Activated CD8-positive, alpha-beta memory T cell treated with anti-CD3 and anti-CD28 coated beads for 1 hour (primary cell): ENCODE results near the gene RCAN1.
"Not testable (repeated sequence)": the region's sequence is repeated elsewhere in the genome, so short reads cannot be mapped to it uniquely, and the experiment has no call there.

ENCODE experiments used
- DNase-seq, 2 donors: peaks; one replicate each; pipeline ENCODE4 v3.0.0-alpha.2; 2020; ENCODE audit warnings: low read depth in 1 of 2; ENCODE audit errors: extremely low read depth in 1 of 2

Gene RCAN1

GRCh38 chr21:34520281-34520680 is 94.6 kb downstream of the RCAN1 start:
- DNase-seq, result no peak

GRCh38 chr21:34519694-34520093 is 95.2 kb downstream of the RCAN1 start:
- no peak for DNase-seq

DNA sequence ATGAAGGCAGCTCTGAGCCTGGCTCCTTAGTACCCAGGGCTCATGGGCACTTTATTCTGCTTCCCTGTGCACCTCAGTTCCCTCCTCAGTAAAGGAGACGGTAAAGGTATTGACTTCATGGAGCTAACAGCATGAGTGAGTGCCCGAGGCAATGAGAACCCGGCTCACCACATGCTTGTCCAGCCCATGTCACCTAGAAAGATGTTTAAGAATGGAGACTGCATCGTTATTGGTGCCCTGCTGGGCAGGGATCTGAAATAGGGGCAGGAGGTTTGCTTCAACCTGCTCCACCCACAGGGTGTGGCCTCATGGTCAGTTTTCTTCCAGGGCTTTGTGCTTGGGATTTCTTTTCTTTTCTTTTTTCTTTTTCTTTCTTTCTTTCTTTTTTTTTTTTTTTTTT is 95.9 kb downstream of the RCAN1 start:
- no peak for DNase-seq

DNA sequence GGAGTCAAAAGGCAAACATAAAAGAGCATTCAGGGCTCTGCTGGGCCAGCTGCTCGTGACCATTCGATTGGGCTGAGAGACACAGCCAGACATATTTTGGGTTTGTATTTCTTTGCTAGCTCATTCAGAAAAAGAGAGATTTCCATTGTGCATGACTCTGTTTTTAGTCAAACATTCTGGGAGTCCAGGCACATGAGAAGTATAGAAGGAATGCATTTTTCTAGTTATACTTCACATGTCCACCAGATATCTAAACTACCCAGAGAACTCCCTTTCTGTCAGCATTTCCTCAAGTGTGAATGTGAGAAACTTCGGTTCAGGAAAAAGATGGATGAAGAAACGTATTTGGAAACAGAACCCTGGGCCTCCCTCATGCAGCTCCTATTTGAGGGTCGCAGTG is 96.6 kb downstream of the RCAN1 start:
- DNase-seq, result no peak

GRCh38 chr21:34517491-34518245 is 97.2 kb downstream of the RCAN1 start:
- DNase-seq, result no peak

- DNase-seq, result no peak
Observed at GRCh38 chr21:34517039-34517438, 97.9 kb downstream of the RCAN1 start.

- no peak for DNase-seq
Observed at GRCh38 chr21:34514576-34515115, 100.3 kb downstream of the RCAN1 start.

DNA sequence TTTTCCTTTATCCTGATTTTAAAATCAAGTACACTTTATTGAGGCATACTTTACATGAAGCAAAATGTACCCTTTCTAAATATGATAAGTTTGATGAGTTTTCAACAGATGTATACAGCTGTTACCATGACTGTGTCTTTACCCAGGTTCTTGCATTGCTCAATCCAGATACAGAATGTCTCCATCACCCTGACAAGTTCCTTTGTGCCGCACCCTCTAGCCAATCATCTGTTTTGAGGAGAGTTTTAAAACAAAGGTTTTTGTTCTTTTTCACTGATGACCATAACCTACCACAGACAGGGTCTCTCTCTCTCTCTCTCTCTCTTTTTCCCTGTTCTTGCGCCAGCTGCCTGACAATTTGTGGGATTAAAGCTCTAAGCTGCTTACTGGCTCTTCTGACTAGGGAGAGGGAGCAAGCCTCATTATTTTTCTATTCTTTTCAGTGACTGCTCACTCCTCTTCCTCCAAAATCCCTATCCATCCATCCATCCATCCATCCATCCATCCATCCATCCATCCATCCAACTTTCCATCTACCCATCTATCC is 101.7 kb downstream of the RCAN1 start:
- no peak for DNase-seq

DNA sequence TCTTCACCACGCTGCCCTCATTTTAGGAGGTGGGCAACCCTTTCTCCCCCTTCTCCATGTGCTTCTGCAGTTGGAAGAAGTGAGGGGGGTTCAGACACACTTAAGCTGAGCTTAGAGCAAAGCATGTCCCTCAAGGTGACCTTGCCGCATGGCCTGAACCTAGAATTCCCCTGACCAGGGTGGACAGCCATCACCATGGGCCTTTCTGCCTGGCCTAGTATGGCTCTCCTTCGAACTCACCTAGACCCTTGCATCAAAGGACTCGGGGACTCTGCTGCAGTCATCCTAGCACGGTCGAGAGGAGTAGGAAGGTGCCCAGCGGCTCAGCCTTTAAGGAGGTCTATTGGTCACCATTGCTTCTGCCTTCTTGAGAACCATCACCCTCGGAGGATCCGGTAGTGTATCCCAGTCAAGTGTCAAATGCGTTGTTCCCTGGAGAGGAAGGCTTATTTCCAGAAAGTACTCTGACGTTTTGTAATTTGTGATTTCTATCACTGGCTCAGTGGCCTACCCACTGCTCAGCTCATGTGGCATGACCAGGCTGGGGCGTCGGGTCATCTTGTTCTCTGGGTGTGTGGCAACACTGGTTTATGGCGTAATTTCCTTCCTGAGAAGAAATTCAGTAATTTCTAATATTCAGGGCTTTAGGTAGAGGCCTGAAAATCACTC is 103.0 kb downstream of the RCAN1 start, which contains the start of gene KCNE1:
Gene KCNE1, minus strand, starts transcription at position 424 of the 669 bp plus-strand sequence. CDS start 62,576 bp downstream, outside the sequence.
- DNase-seq, result no peak

DNA sequence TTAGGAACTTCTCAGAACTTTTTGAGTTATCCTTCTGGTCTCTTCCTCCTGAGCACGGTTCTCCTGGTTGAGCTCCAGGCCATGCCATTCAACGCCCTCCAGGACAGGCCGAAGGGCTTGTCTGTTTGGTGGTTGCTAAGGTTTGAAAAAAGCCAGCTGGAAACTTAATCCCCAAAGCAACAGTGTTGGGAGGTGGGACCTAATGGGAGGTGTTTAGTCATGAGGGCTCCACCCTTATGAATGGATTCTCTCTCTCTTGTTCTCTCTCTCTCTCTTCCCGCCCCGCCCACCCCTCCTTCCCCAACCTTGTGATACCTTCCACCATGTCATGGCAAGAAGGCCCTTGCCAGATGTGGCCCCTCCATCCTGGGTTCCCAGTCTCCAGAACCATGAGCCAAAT is 103.7 kb downstream of the RCAN1 start:
- no peak for DNase-seq

- DNase-seq, result no peak
Observed at GRCh38 chr21:34510148-34511142, 104.5 kb downstream of the RCAN1 start.

DNA sequence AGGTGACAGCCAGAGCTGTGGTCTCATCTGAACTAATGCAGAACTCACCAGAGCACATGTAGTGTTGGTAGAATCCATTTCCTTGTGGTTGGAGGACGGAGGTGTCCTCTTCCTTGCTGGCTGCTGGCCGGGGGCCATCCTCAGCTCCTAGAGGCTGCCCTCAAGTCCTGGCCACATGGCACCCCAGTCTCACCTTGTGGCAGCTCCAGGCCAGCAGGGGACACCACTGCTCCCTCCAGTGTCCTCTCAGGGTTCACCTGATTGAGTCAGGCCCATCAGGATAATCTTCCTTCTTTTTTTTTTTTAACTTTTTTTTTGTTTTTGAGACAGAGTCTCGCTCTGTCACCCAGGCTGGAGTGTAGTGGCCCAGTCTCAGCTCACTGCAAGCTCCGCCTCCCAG is 105.8 kb downstream of the RCAN1 start:
- DNase-seq, result no peak

DNA sequence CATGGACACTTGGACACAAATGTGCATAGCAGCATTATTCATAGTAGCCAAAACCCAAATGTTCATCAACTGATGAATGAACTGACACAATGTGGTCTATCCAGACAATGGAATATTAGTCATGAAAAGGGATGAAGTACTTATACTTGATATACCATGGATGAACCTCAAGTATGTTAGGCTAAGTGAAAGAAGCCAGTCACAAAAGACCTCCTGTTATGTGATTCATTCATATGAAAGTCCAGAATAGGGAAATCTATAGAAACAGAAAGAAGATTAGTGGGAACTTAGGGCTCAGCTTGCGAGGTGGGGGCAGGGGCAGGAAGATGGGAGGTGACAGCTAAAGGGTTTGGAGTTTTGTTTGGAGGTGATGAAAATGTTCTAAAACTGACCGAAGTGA is 110.3 kb downstream of the RCAN1 start:
- DNase-seq, result no peak

DNA sequence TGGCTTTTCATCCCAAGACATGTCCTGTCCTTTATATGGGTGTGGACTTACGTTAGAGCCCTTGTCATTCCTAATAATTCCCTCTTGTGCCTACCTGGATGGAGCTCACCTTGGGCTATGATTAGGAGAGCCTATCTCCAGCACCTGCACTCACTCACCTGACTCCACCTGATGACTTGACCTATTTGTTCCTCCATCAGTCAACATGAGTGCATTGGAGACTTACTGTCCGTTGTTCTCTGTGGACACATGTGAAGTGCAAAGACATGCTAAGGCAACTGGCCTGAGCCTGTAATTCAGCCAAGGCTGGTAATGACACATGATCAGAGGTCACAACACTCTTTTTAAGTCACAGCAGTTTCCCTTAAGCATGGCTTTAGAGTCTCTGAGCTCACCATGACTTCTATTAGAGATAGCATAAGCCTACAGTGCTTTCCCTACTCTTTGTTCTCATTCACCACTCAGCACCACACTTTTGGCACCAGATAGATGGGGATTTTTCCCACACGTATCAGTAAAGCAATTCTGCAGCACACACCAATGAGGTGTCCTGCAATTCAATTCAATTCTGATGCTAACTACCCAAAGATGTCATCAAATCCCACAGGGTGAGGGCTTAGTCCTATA is 112.3 kb downstream of the RCAN1 start:
- no peak for DNase-seq

DNA sequence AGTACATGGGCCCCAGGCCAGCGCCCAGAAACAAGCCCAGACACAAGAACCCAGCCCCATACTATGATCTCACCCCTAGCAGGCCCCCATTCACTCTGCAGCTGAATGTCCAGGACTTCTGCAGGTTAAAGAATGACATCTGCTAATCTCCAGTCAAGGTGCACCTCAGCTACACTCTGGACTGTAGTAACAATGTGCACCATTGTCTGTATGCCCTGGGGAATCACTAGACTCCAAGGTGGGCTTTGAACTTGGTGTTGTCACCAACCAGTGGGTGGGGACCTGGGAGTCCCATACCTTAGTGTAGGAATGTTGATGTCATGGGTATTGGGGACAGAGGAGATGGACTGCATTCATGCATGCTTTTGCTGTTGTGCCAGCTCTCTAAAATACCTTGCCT is 113.2 kb downstream of the RCAN1 start:
- DNase-seq, result no peak

DNA sequence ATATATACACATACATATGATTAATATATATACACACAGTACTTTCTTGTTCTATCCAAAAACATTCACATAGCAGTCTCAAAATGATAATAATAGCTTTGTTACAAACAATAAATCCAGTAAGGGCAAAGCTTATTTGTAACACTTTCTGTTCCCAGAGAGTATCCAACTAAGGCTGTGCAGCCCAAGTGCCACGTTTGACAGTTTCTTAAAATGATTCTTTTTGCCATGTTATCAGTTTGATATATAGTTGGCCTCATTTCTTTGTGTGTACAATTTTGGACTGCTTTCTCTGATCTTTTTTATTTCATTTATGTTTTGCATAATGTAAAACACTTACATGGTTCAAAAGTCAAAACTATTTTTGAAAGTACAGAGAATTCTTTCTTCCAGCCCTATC is 114.7 kb downstream of the RCAN1 start:
- DNase-seq, result no peak

DNA sequence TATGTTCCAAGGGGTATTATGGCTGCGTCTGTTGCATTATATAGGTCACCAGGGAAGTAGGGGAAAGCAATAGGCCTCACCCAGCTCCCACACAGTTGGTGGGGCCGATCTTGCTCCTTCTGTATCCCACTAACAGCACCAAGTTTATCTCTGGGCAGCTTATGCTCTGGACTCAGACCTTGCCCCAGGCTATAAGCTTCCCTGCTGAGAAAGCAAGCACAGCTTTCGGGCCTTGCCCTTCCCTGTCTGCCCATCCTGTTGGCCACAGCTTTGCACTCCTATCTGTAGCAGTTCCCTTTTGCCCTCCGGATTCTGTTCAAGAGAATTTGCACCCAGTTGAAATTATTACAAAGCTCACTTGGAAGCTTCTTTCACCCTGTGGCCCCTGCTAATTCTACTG is 115.8 kb downstream of the RCAN1 start:
- DNase-seq, result no peak

- DNase-seq, result no peak
Observed at GRCh38 chr21:34498623-34499022, 116.3 kb downstream of the RCAN1 start.

DNA sequence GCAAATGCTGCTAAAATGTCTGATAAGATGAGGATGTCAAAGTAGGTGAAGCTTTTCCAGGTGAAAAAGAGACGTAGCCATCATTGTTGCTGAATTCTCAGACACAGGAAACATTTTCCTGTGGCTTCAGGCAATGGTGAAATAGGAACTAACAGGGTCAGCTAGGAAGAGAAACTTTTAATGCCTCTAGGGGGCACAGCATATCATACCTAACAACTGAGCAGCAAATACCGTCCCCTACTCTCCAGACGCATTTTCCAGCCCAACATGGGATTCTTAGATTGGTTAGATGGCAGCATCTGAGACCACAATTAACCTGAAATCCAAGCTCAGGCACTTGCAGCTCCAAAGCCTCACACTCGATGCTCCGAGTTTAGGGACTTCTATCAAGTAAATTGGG is 131.1 kb downstream of the RCAN1 start:
- DNase-seq, result not testable (repeated sequence)

- not testable (repeated sequence) for DNase-seq
Observed at GRCh38 chr21:34483435-34483834, 131.5 kb downstream of the RCAN1 start.
